CD4-positive, alpha-beta T cell (primary cell): Measurements from ENCODE around the gene SP9. TPM values are rescaled to one million over a fixed set of nuclear protein-coding genes. Genes with fewer than 3 reads are reported as not detected.

Experiments
- ATAC-seq: fragments of 200-7000 bp; cut with Tn5 transposase; one replicate; pipeline ENCODE4 v1.10.0; 2022; ENCODE audit warnings: mild to moderate bottlenecking; ENCODE audit not compliant: poor library complexity
- CTCF ChIA-PET: fragments of 350-600 bp; sonication (Branson Sonifier 250); formaldehyde crosslinking; loops from one replicate; lab custom pipeline; 2021; ENCODE audit warnings: antibody characterized with exemption, inconsistent platforms; lab: Charles Lee
- POLR2A ChIA-PET: fragments of 350-600 bp; sonication (Branson Sonifier 250); formaldehyde crosslinking; loops from one replicate; lab custom pipeline; 2021; ENCODE audit warnings: antibody characterized with exemption, inconsistent platforms; lab: Charles Lee
- DNase-seq, 14 experiments: peaks; one replicate each; pipeline ENCODE4 v3.0.0-alpha.2; 2013 to 2020; ENCODE audit warnings: mixed read lengths in 2 of 14
- H3K27ac ChIP-seq, 2 donors: one replicate each; pipeline versions ENCODE4 v1.5.1 to v1.7.0; 2013; ENCODE audit warnings: low read length in 2 of 2, low read depth in 1 of 2, mild to moderate bottlenecking in 1 of 2
- H3K27me3 ChIP-seq, 2 experiments: 1 replicate in 1 of 2; 2 replicates in 1 of 2; pipeline versions ENCODE4 v1.6.1 to v1.7.0; 2013; ENCODE audit warnings: low read length in 2 of 2, control low read depth in 1 of 2, mild to moderate bottlenecking in 1 of 2, moderate library complexity in 1 of 2; ENCODE audit not compliant: insufficient read depth in 2 of 2, control insufficient read depth in 1 of 2
- H3K36me3 ChIP-seq: one replicate; pipeline ENCODE4 v1.6.1; 2013; ENCODE audit warnings: low read length, control low read depth; ENCODE audit not compliant: insufficient read depth
- H3K4me1 ChIP-seq: one replicate; pipeline ENCODE4 v1.6.1; 2013; ENCODE audit warnings: low read length, control low read depth; ENCODE audit not compliant: insufficient read depth
- H3K4me3 ChIP-seq: one replicate; pipeline ENCODE4 v1.5.1; 2013; ENCODE audit warnings: mild to moderate bottlenecking, low read length, moderate library complexity
- H3K9me3 ChIP-seq, 2 experiments: 1 replicate in 1 of 2; 2 replicates in 1 of 2; pipeline versions ENCODE4 v1.6.1 to v1.7.0; 2013; ENCODE audit warnings: low read length in 2 of 2, mild to moderate bottlenecking in 2 of 2, control low read depth in 1 of 2, moderate library complexity in 1 of 2; ENCODE audit not compliant: control insufficient read depth in 1 of 2, insufficient read depth in 1 of 2
- H3K27ac Mint-ChIP-seq: one replicate; pipeline ENCODE4 v1.8.0; 2020; ENCODE audit warnings: mixed read lengths
- H3K27me3 Mint-ChIP-seq: one replicate; pipeline ENCODE4 v1.8.0; 2021; ENCODE audit warnings: mixed read lengths
- H3K36me3 Mint-ChIP-seq: one replicate; pipeline ENCODE4 v1.8.0; 2021; ENCODE audit warnings: low read depth, mixed read lengths
- H3K4me1 Mint-ChIP-seq: one replicate; pipeline ENCODE4 v1.8.0; 2021; ENCODE audit warnings: low read depth, mixed read lengths
- H3K4me3 Mint-ChIP-seq: one replicate; pipeline ENCODE4 v1.8.0; 2020; ENCODE audit warnings: mild to moderate bottlenecking, mixed read lengths
- H3K9me3 Mint-ChIP-seq: one replicate; pipeline ENCODE4 v1.8.0; 2020; ENCODE audit warnings: mixed read lengths
- intact Hi-C, 2 experiments: fragments of 100-400 bp; cut with DNase I in 1 of 2; cut with micrococcal nuclease in 1 of 2; formaldehyde crosslinking; loops; one replicate each; pipeline versions ENCODE4 v1.15.1 to v1.9.0; 2023 to 2025; cut with DNase I, micrococcal nuclease
- total RNA-seq, 174 experiments: library from RNA in 2 of 174; stranded (reverse) in 2 of 174; gene quantifications; one replicate each; pipeline ENCODE4 v1.2.3 and lab custom pipeline; 2021 to 2026
- TF ChIP-seq, protein P1 (sequence below): fragments of 200-600 bp; IDR thresholded peaks from one replicate; pipeline ENCODE4 v1.8.0; 2022; ENCODE audit warnings: antibody characterized with exemption, mild to moderate bottlenecking

Gene SP9
- total RNA-seq, 2 experiments from 2014 or later, result not detected

DNA sequence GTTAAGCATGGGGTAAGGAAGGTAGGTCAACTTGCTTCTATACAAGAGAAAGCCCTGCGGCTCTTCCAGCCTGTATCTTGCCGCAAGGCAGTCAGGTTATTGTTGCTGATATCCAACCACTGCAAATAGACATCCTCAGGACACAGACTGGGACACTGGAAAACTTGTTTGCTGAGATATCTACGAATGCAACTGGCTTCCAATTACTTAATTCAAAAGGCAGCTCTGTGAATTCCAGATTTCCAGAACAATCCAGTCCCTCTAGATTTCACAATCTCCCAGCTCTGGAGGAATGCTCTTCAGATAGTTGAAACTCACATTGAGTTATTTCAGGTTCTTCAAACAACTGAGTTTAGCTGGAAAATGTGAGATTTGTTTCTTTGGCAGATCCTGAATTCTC is 34.6 kb upstream of the SP9 start:
- peaks cover 0 to 1% of the 10 kb centered on the region in 2 experiments for H3K27me3 ChIP-seq
- ChIA-PET CTCF (no interaction called here), POLR2A (no interaction called here)
- no peak for ATAC-seq
- Mint-ChIP-seq H3K27me3 (peaks cover 20% of the 10 kb centered on the region), H3K4me1 (no peaks in the 10 kb centered on the region), H3K4me3 (no peak overlapping the region), H3K27ac (no peak overlapping the region), H3K36me3 (no peaks in the 10 kb centered on the region), H3K9me3 (no peaks in the 10 kb centered on the region)
- no peaks in the 10 kb centered on the region for H3K36me3 ChIP-seq
- H3K27ac ChIP-seq, result no peak overlapping the region
- no peaks in the 10 kb centered on the region for H3K4me1 ChIP-seq
- no peak overlapping the region for H3K4me3 ChIP-seq
- no peaks in the 10 kb centered on the region for H3K9me3 ChIP-seq
- TF ChIP-seq, protein P1, sequence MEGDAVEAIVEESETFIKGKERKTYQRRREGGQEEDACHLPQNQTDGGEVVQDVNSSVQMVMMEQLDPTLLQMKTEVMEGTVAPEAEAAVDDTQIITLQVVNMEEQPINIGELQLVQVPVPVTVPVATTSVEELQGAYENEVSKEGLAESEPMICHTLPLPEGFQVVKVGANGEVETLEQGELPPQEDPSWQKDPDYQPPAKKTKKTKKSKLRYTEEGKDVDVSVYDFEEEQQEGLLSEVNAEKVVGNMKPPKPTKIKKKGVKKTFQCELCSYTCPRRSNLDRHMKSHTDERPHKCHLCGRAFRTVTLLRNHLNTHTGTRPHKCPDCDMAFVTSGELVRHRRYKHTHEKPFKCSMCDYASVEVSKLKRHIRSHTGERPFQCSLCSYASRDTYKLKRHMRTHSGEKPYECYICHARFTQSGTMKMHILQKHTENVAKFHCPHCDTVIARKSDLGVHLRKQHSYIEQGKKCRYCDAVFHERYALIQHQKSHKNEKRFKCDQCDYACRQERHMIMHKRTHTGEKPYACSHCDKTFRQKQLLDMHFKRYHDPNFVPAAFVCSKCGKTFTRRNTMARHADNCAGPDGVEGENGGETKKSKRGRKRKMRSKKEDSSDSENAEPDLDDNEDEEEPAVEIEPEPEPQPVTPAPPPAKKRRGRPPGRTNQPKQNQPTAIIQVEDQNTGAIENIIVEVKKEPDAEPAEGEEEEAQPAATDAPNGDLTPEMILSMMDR, result no peak
- no peak for DNase-seq
- intact Hi-C loops, result no loop called here

DNA sequence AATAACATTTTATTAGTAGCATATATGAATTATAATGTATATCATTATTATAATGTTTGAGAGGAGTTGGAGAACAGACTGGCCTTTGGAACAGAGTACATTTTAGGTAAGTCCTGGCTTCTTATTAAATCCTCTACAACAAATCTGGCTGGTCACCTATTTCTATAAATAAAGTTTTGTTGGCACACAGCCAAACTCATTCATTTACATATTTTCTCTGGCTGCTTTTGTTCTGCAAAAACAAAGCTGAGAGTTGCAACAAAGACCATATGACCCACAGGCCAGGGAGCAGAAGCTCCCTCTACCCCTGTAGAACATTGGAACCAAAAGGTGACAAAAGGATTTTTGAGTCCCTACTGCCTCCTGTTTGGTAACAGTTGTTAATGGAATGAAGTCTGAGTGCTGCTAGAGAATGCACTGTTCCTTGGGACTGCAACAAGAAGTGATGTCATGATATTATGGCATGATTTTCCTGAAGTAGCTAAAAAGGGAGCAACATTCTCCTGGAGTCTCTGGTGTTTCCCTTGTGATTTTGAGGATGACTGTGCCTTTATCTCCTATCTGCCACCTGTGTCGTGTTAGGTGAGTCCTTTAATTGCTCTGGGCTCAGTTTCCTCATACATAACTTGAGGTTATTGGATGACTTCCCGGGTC is 22.0 kb upstream of the SP9 start:
- Mint-ChIP-seq H3K27me3 (peaks cover 88% of the 10 kb centered on the region), H3K4me3 (no peak overlapping the region), H3K27ac (no peak overlapping the region), H3K9me3 (no peaks in the 10 kb centered on the region), H3K36me3 (no peaks in the 10 kb centered on the region), H3K4me1 (no peaks in the 10 kb centered on the region)
- POLR2A ChIA-PET, result no interaction called here
- Histone ChIP-seq H3K9me3 (peaks cover 0 to 3% of the 10 kb centered on the region in 2 experiments), H3K27ac (no peak overlapping the region), H3K27me3 (peaks cover 31 to 35% of the 10 kb centered on the region in 2 experiments), H3K4me1 (no peaks in the 10 kb centered on the region), H3K4me3 (no peak overlapping the region), H3K36me3 (no peaks in the 10 kb centered on the region)
- no peak for ATAC-seq
- TF ChIP-seq, protein P1, result no peak
- CTCF ChIA-PET, result no interaction called here
- no peak for DNase-seq
- intact Hi-C loops, result no loop called here

DNA sequence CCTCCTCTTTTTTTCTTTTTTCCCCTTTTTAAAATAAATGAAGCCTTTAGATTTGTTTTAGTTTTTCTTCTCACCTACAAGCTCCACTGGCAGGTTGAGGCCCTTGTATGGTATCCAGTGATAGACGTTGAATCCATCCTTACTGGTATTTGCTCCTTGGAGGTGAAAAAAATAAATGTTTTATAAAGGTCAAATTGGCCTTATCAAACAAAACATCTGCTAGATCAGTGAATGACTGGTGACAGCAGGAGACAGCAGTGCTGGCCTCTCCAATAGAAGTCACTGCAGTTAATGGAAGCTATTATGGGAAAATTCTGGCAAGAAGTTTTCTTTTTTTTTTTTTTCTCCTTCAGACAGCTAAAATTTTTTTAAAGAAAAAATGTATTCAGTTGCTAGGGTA is 12.6 kb upstream of the SP9 start:
- peaks cover 0 to 10% of the 10 kb centered on the region in 2 experiments for H3K9me3 ChIP-seq
- Mint-ChIP-seq H3K9me3 (no peaks in the 10 kb centered on the region), H3K4me3 (no peak overlapping the region), H3K4me1 (peaks cover 12% of the 10 kb centered on the region), H3K27me3 (peaks cover 92% of the 10 kb centered on the region), H3K36me3 (no peaks in the 10 kb centered on the region), H3K27ac (no peak overlapping the region)
- ATAC-seq, result no peak
- intact Hi-C loops, result no loop called here
- ChIA-PET POLR2A (no interaction called here), CTCF (no interaction called here)
- DNase-seq, result no peak
- no peak overlapping the region for H3K4me3 ChIP-seq
- no peak overlapping the region for H3K27ac ChIP-seq
- TF ChIP-seq, protein P1, result no peak
- no peaks in the 10 kb centered on the region for H3K36me3 ChIP-seq
- H3K27me3 ChIP-seq, result peaks cover 47 to 50% of the 10 kb centered on the region in 2 experiments
- peaks cover 14% of the 10 kb centered on the region for H3K4me1 ChIP-seq
